ENCODE data around the gene RBKS. TPM values are rescaled to one million over a fixed set of nuclear protein-coding genes. Genes with fewer than 3 reads are reported as not detected.

The RBKS gene
- polyA plus RNA-seq, 1 donor (not counting 4 experiments of a cell fraction or from before 2014, with no cell fraction given): 1.9 TPM

DNA sequence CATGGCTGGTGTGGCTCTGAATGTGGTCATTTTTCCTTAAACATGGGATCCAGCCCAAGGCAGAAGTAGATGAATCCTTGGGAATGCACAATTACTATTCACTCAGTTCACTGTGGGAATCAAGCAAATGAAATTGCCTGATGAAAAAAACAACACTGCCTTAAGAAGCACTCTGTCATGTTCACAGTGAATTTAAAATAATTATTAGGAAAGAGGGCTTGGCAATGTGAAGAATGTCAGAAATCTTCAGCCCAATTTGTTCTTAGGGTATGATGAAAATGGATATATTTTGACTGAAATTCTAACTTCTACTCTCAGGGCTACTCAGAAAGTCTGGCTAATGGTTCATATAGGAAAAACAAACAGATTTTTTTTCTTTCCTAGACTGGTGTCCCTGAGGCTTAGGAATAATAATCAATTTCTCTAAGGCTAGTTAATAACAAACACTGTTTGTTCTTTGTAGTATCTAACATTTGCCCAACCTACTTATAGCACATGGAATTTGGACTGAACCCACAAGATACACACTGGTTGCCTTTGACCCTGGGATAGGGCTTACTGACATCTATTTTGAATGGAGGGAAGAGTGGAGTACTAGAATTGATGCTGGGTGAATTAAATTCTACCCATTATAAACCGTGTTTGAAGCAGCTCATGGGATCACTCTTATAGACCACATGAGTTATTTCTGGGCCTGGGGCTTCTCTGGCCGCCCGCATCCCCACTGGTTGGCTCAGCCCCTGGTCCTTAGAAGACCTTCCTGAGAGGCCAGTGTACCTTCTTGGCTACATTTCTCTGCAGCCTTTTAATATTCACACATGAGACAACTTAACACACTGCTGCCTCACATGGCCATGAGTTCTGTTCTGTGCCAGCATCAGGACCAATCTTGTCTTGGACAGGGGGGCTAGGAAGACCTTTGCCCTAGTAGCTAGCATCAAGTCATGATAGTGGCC lies 127.0 kb downstream of the RBKS start:
- Histone ChIP-seq H3K27ac (ENCODE audit: control insufficient read depth, insufficient read depth, low read length) (no peak overlapping the region), H2AFZ (ENCODE audit: control insufficient read depth, low read length) (no peak overlapping the region), H3K27me3 (ENCODE audit: control insufficient read depth, extremely low read depth, insufficient read depth, low read length) (no peaks in the 10 kb centered on the region), H3K79me2 (ENCODE audit: control insufficient read depth, insufficient read depth, low read length) (no peaks in the 10 kb centered on the region), H4K20me1 (ENCODE audit: control insufficient read depth, extremely low read depth, insufficient read depth, low read length) (no peaks in the 10 kb centered on the region), H3K9ac (ENCODE audit: control insufficient read depth, extremely low read depth, insufficient read depth, low read length) (no peak overlapping the region), H3K4me2 (ENCODE audit: control insufficient read depth, extremely low read depth, insufficient read depth, low read depth, low read length) (no peak overlapping the region), H3K36me3 (ENCODE audit: control insufficient read depth in 2 of 2, extremely low read depth in 1 of 2, insufficient read depth in 2 of 2, low read length in 2 of 2) (no peaks in the 10 kb centered on the region), H3K4me3 (ENCODE audit: control insufficient read depth in 2 of 3, extremely low read depth in 1 of 3, insufficient read depth in 2 of 3, low read depth in 1 of 3, low read length in 3 of 3) (no peak overlapping the region), H3K9me3 (ENCODE audit: control insufficient read depth, low read depth, low read length) (no peaks in the 10 kb centered on the region), H3K4me1 (ENCODE audit: control insufficient read depth, extremely low read depth, insufficient read depth, low read length) (peaks cover 28% of the 10 kb centered on the region), H3K9me1 (ENCODE audit: control insufficient read depth, extremely low read depth, insufficient read depth, low read length) (no peaks in the 10 kb centered on the region)
- dilution Hi-C loops (cut with MboI; ENCODE audit: extremely low pct_ligation_motif_present, low sequenced_read_pairs): no loop called here
- FAIRE-seq (no peak), DNase-seq (ENCODE audit: low read depth, low spot score) (no peak)
- no peak for TF ChIP-seq EZH2 (IDR thresholded peaks at IDR 0.05; ENCODE audit: low read length)
- TF ChIP-seq, protein P1, sequence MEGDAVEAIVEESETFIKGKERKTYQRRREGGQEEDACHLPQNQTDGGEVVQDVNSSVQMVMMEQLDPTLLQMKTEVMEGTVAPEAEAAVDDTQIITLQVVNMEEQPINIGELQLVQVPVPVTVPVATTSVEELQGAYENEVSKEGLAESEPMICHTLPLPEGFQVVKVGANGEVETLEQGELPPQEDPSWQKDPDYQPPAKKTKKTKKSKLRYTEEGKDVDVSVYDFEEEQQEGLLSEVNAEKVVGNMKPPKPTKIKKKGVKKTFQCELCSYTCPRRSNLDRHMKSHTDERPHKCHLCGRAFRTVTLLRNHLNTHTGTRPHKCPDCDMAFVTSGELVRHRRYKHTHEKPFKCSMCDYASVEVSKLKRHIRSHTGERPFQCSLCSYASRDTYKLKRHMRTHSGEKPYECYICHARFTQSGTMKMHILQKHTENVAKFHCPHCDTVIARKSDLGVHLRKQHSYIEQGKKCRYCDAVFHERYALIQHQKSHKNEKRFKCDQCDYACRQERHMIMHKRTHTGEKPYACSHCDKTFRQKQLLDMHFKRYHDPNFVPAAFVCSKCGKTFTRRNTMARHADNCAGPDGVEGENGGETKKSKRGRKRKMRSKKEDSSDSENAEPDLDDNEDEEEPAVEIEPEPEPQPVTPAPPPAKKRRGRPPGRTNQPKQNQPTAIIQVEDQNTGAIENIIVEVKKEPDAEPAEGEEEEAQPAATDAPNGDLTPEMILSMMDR (optimal IDR thresholded peaks at IDR 0.05 in 1 of 3, IDR thresholded peaks at IDR 0.05 in 1 of 3, conservative IDR thresholded peaks at IDR 0.05 in 1 of 3; ENCODE audit: extremely low read depth in 1 of 3, insufficient read depth in 2 of 3, low read length in 3 of 3): no peak

DNA sequence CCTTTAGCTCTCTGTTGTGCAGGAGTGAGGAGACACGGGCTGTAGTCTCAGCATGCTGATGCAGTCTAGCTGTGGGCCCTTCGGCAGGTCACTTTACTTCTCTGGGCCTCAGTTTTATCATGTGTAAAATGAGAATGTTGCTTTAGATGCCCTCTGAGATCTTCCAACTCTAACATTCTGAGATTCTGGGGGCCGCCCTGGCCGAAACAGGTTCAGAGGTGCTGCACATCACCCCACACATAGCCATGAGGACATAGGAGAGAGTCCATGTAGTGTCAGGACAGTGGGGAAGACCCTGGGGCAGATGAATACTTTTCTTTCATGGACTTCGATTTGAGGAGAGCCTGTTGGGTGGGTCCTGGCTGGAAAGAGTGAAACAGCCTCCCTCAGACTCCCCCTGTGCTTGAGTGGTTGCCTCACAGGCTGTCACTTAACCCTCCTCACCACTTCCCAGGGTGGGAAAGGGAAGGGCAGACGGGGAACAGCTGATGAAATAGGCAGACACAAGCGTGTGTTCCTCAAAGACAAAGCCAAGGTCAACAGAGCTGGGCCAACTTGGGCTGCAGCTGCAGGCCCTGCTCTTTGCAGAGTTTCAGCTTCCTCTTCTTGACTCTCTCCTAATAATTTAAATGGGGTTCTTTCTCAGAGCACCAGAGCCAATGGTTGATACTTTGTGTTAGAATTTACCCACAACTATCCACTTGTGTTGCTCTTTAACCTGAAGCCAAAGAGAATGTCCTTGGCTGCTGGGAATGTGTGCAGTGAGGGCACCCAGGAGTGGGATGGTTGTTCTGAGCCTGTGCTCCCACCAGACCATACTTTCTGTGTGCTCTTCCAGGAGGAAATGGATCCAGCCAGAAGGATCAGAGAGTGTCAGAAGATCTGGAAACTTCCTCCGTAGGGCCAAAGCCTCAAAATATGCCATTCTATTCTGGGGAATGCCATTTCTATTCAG lies 133.4 kb downstream of the RBKS start:
- H3K9me3 ChIP-seq (ENCODE audit: control insufficient read depth, low read depth, low read length): no peaks in the 10 kb centered on the region
- FAIRE-seq: no peak
- TF ChIP-seq, protein P1 (optimal IDR thresholded peaks at IDR 0.05 in 1 of 3, IDR thresholded peaks at IDR 0.05 in 1 of 3, conservative IDR thresholded peaks at IDR 0.05 in 1 of 3; ENCODE audit: extremely low read depth in 1 of 3, insufficient read depth in 2 of 3, low read length in 3 of 3): no peak
- TF ChIP-seq EZH2 (IDR thresholded peaks at IDR 0.05; ENCODE audit: low read length): no peak
- DNase-seq (ENCODE audit: low read depth, low spot score): no peak
- no peaks in the 10 kb centered on the region for H3K79me2 ChIP-seq (ENCODE audit: control insufficient read depth, insufficient read depth, low read length)
- no peak overlapping the region for H2AFZ ChIP-seq (ENCODE audit: control insufficient read depth, low read length)
- dilution Hi-C loops (cut with MboI; ENCODE audit: extremely low pct_ligation_motif_present, low sequenced_read_pairs): no loop called here
- peaks cover 35% of the 10 kb centered on the region for H3K4me1 ChIP-seq (ENCODE audit: control insufficient read depth, extremely low read depth, insufficient read depth, low read length)
- no peaks in the 10 kb centered on the region for H3K9me1 ChIP-seq (ENCODE audit: control insufficient read depth, extremely low read depth, insufficient read depth, low read length)
- no peak overlapping the region for H3K4me3 ChIP-seq (ENCODE audit: control insufficient read depth in 2 of 3, extremely low read depth in 1 of 3, insufficient read depth in 2 of 3, low read depth in 1 of 3, low read length in 3 of 3)
- no peaks in the 10 kb centered on the region for H3K36me3 ChIP-seq (ENCODE audit: control insufficient read depth in 2 of 2, extremely low read depth in 1 of 2, insufficient read depth in 2 of 2, low read length in 2 of 2)
- no peak overlapping the region for H3K9ac ChIP-seq (ENCODE audit: control insufficient read depth, extremely low read depth, insufficient read depth, low read length)
- H3K4me2 ChIP-seq (ENCODE audit: control insufficient read depth, extremely low read depth, insufficient read depth, low read depth, low read length): no peak overlapping the region
- H3K27ac ChIP-seq (ENCODE audit: control insufficient read depth, insufficient read depth, low read length): no peak overlapping the region
- no peaks in the 10 kb centered on the region for H3K27me3 ChIP-seq (ENCODE audit: control insufficient read depth, extremely low read depth, insufficient read depth, low read length)
- H4K20me1 ChIP-seq (ENCODE audit: control insufficient read depth, extremely low read depth, insufficient read depth, low read length): no peaks in the 10 kb centered on the region

Measured in keratinocyte (primary cell).